ENCODE measurements around the gene GRWD1.

The GRWD1 gene

DNA sequence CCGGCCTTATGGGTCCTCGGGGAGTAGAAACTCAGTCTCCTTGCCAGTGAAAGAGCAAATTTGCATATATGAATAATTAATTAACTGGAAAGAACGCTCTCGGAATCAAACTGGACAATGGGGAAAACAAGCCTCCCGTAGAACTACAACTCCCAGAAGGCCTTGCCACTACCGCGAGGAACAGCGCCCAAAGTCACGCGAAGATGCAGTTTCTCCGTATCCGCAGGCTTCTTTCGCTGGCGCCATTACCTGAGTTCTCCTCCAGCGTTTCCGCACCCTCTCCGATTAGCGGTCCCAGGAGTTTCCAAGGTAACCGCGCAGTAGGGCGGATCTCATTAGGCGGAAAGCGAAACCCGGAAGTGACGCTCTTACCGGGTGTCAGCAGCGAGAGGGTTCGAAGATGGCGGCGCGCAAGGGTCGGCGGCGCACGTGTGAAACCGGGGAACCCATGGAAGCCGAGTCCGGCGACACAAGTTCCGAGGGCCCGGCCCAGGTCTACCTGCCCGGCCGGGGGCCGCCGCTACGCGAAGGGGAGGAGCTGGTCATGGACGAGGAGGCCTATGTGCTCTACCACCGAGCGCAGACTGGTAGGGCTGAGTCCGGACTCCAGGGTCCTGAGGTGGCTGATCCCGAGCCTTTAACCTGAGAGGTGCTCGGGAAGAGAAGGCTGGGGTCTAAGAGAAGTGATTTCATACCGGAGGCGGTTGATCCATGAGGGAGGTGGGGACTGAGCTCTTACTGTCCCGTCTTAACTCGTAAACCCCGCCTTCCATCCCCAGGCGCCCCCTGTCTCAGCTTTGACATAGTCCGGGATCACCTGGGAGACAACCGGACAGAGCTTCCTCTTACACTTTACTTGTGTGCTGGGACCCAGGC lies at the start of gene GRWD1:
TSS of gene GRWD1 (plus strand) at position 378 of the 876 bp plus-strand sequence. CDS start at position 401, 23 bp downstream.
- peak; percentile 97 for DNase-seq

DNA sequence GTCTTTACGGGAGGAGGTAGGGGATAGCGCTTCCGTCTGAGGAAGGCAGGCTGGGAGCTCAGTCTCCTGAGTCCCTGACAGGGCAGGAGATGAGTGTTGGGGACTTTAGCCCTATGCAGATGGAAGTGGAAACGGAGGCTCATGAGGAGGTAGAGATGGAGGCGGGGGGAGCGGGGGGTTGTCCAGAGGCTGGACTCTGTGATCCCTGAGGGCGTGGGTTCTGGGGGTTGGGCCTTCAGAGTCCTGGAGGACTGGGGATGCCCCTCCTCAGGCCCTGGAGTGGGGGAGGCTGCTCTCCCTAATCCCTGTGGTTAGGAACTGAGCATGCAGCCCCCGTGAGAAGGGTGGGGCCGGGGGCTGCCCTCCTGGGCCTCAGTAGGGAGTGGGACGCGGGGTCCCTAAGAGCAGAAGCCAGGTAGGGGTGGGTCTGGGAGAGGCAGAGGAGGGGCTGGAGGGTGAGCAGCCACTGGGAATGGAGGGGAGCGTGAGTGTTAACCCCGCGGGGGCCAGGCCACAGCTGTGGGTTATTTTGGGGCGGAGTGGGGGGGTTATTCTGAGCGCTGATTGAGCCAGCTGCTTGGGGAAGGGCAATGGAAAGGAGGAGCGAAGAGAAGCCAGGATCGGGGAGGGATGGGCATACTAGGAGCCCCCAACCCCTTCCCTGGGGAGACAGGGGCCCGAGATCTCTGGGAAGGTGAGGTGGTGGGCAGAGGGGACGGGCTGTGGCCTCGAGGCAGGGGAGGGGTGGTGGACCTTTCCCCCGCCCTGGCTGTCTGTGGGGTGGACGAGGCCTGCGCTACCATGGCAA lies 49.6 kb upstream of the GRWD1 start:
- no peak for DNase-seq

DNA sequence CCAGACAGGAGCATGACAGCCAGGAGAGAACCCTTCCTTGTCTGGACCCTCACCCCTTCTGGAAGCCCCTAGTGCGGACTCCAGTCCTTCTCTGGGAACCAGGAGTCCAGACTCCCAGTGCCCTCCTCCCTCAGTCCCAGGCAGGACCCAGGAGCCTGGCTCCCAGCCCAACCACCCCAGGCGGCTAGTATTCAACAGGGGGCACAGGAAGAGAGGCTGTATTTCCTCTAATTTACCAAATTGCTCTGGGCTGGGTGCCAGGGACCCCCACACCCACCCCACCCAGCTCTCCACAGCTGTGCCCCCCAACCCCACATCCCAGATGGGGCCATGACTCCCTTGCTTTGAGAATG lies 49.0 kb upstream of the GRWD1 start:
- DNase-seq: no peak

DNA sequence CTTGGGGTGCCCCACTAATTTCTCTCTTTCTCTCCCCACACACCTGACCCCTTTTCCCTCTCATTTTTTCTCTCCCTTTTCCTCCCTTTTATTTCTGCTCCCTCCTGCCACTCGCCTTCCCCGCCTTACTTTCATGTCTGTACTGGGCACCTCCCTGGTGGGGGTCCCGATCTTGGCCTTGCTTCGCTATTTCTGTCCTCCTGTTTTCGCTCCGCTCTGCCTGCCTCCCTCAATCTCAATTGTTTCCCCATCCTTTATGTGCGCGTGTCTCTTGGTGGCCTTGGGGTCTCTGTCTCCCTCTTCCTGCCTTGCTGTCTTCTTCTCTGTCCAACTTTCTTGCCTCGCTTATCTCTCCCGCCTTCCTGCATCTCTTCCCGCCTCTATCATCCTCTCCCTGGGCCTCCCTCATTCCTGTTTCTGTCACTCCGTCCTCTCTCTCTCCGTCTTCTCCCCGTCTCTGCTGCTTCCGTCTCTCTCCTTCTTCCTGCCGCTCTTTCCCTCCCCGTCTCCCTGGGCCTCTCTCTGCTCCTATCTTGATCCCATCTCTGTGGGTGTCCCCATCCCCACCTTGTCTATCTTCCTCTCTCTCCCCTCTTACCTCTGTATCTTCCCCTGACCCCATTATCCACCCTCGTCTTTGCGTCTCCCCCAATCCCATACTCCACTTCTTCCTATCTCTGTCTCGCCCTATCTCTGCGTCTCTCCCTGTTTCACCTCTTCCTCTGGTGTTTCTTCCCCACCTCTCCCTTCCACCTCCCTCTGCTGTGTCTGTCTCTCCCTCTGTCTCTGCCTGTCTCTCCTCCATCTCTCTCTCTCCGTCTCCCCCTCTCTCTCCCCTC lies 48.3 kb upstream of the GRWD1 start:
- no peak for DNase-seq

GRCh38 chr19:48398102-48398374 lies 47.7 kb upstream of the GRWD1 start:
- no peak for DNase-seq

GRCh38 chr19:48398375-48399235 lies 47.2 kb upstream of the GRWD1 start:
- peak; percentile 92 for DNase-seq

- no peak for DNase-seq
These were observed 45.6 kb upstream of the GRWD1 start for GRCh38 chr19:48400018-48400742.

GRCh38 chr19:48401287-48401686 lies 44.5 kb upstream of the GRWD1 start:
- DNase-seq: no peak

- peak; percentile 71 for DNase-seq
These were observed 42.2 kb upstream of the GRWD1 start for GRCh38 chr19:48403606-48404005.

- no peak for DNase-seq
These were observed 40.6 kb upstream of the GRWD1 start for GRCh38 chr19:48405010-48405659.

DNA sequence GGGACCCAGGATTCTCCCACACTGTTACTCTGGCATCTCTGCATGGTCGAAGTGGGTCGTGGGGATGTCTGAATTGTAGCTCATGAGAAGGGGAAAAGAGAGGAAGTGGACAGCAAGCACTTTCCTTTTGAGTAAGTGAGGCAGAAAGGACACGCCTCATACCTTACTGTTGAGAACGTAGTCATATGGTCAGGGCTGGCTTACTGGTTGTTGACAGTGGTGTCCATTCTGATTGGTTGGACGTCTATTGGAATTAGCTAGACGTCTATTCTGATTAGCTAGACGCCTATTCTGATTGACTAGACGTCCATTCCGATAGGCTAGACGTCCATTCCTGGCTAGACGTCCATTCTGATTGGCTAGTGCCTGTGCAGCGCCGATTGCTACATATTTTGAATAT lies 39.9 kb upstream of the GRWD1 start:
- DNase-seq: no peak

DNA sequence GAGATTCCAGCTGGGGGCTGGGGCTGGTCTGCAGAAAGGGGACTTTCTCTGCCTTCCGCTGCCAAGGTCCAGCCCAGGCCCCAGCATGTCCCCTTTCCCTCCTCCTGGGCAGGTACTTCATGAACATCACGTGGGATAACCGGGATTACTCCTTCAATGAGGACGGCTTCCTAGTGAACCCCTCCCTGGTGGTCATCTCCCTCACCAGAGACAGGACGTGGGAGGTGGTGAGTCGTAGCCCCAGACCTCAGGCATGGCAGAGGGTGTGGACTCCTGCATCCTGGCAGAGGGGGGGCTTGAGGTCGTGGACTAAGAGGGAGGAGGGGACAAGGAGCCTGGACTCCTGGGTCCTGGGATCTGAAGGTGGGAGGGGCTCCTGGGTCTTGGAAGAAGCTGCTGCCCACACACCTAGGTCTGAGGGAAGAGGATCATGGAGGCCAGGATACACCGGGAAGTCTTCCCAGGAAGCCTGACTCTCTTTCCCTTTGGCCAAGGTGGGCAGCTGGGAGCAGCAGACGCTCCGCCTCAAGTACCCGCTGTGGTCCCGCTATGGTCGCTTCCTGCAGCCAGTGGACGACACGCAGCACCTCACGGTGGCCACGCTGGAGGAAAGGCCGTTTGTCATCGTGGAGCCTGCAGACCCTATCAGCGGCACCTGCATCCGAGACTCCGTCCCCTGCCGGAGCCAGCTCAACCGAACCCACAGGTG lies 31.8 kb upstream of the GRWD1 start:
- no peak for DNase-seq

GRCh38 chr19:48415395-48415794 lies 30.4 kb upstream of the GRWD1 start:
- DNase-seq: peak; percentile 86

DNA sequence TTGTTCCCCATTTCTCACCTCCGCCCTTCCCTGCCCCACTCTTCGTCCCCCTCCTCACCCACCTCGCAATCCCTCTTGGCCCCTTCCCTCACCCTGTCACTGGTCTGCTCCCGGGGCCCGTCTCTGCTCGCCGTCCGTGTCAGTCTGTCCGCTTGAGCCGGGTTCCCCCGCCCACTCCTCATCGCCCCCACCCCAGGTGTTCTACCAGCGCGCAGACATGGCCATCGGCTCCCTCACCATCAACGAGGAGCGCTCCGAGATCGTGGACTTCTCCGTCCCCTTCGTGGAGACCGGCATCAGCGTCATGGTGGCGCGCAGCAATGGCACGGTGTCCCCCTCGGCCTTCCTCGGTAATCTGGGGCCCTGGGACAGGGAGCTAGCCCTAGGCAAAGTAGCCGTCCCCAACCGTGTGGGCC lies 30.0 kb upstream of the GRWD1 start:
- DNase-seq: no peak

GRCh38 chr19:48417421-48417820 lies 28.4 kb upstream of the GRWD1 start:
- DNase-seq: no peak

DNA sequence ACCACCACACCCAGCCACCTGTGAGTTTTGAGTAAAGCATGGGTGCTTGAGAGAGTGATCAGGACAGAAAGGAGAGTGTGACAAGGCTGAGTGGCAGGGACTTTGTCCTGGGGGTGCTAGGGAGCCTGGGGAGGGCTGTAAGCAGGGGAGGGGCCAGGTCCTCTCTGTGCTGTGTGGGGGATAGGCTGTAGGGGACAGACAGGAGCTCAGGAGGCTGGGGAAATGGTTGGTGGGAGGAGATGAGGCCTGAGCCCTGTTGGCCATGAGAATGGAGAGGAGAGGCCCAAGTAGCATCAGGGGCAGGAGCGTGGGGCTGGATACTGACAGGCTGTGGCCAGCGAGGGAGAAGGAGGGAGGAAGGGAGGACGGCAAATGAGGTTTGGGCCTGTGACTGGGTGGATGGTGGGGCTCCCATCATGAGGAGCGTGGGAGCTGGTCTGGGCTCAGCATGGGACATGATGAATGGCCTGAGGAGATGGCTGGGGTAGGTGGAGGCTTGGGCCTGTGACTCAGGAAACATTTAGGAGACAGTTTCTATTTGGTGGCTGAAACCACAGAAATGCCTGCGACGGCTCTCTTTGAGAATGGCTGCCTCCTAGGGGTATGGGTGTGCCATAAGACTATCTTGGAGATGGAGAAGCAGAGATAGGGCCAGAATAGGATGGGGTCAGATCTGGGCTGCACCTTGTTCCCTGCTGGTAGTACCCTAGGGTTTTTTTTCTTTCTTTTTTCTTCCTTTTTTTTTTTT lies 27.3 kb upstream of the GRWD1 start:
- peak; percentile 44 for DNase-seq

GRCh38 chr19:48419158-48419920 lies 26.4 kb upstream of the GRWD1 start:
- DNase-seq: peak; percentile 88

DNA sequence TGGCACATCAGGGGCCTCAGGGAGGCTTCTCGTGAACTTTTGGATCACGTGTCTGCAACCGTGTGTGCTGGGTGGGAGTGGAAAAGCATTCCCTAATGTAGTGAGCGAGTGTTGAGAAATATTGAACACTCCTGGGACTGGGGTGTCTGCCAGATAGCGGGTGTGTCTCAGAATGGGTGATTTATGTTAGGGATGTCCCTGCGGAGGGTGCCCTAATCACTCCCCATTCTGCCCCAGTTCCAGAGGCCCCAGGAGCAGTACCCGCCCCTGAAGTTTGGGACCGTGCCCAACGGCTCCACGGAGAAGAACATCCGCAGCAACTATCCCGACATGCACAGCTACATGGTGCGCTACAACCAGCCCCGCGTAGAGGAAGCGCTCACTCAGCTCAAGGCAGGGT lies 24.2 kb upstream of the GRWD1 start:
- no peak for DNase-seq

DNA sequence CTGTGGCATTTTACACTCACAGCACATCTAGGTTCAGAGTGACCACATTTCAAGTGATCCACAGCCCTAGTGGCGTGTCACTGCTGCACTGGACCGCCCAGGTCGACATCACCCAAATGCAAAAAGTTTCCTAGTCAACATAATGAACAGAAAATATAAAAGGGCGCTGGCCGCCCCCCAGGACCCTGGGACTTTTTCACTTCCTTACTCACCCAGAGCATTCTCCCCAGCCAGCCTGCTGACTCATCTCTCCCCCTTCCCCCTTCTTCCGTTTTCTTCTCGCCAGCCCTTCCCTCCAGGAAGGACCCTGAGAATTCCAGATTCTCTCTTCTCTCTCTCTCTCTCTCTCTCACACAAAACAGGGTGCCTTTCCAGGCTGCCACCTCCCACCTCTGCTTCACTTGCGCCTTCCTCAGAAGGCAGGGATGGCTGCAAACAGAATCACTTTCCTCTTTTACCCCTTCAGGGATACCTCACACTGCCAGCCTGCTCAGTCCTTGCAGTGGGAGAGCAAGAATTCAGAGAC lies 21.0 kb upstream of the GRWD1 start:
- DNase-seq: no peak

Measured in activated CD4-positive, alpha-beta T cell treated with anti-CD3 and anti-CD28 coated beads, Interleukin-2, Interleukin-6, amounts not matched to agents 100 ng/mL and 50 ng/mL, durations not matched to agents 16 hours and 8 hours (primary cell).